ENCODE data around the gene PTTG2.

GRCh38 chr4:37981844-37982720 is 21.9 kb downstream of the PTTG2 start:
- TF ChIP-seq CTCF (IDR thresholded peaks at IDR 0.05) (no peak), POLR2AphosphoS5 (IDR thresholded peaks at IDR 0.05) (no peak), POLR2A (IDR thresholded peaks at IDR 0.05) (no peak)
